Suprapubic skin (tissue), 3 donors: ENCODE results near the gene HTR2B.

Experiments
- CTCF ChIP-seq, 2 donors: fragments of 200-600 bp in 1 of 2; fragments of 450-650 bp in 1 of 2; sonication (generic) in 1 of 2; IDR thresholded peaks; one replicate each; pipeline ENCODE4 v1.5.1; 2016 to 2019; ENCODE audit warnings: antibody characterized with exemption in 2 of 2, mild to moderate bottlenecking in 1 of 2, moderate library complexity in 1 of 2
- POLR2AphosphoS5 ChIP-seq, 3 donors: sonication (generic); formaldehyde crosslinking; IDR thresholded peaks; one replicate each; pipeline ENCODE4 v1.6.1; 2017; ENCODE audit warnings: antibody characterized with exemption in 3 of 3

GRCh38 chr2:231065966-231066365 lies 58.9 kb downstream of the HTR2B start:
- no peak for TF ChIP-seq CTCF (IDR thresholded peaks at IDR 0.05)
- no peak for TF ChIP-seq POLR2AphosphoS5 (IDR thresholded peaks at IDR 0.05)
